RWPE1 (cell line): ENCODE measurements around the gene MEG3.

ENCODE experiments used
- CTCF ChIA-PET: fragments of 350-600 bp; sonication (Branson Sonifier 250); formaldehyde crosslinking; extraction: SDS; loops from one replicate; lab custom pipeline; 2021; lab: Yijun Ruan, JAX
- POLR2A ChIA-PET: fragments of 400-600 bp; formaldehyde crosslinking; extraction: SDS; loops from one replicate; lab custom pipeline; 2020; ENCODE audit warnings: antibody characterized with exemption; ENCODE audit not compliant: low non-redundant PET; lab: Yijun Ruan, JAX
- DNase-seq: peaks from one replicate; pipeline ENCODE4 v3.0.0; 2012; ENCODE audit warnings: low spot score
- H3K27ac ChIP-seq: fragments of 450-650 bp; 2 replicates; pipeline ENCODE4 v1.5.1; 2017
- CTCF ChIP-seq: fragments of 450-650 bp; conservative IDR thresholded peaks from 2 replicates; pipeline ENCODE4 v1.5.1; 2017; ENCODE audit warnings: low read depth, mild to moderate bottlenecking

Gene MEG3

GRCh38 chr14:100885617-100886016 is 59.7 kb downstream of the MEG3 start:
- CTCF ChIA-PET: no interaction called here
- POLR2A ChIA-PET: no interaction called here
- DNase-seq: no peak
- TF ChIP-seq CTCF: no peak
- H3K27ac ChIP-seq: no peak overlapping the region

- POLR2A ChIA-PET: no interaction called here
- no peak for DNase-seq
- CTCF ChIA-PET: no interaction called here
- no peak overlapping the region for H3K27ac ChIP-seq
- no peak for TF ChIP-seq CTCF
Measured at GRCh38 chr14:100887728-100888335, 61.9 kb downstream of the MEG3 start.

- H3K27ac ChIP-seq: no peak overlapping the region
- DNase-seq: no peak
- ChIA-PET POLR2A (no interaction called here), CTCF (no interaction called here)
- no peak for TF ChIP-seq CTCF
Measured at GRCh38 chr14:100888789-100889315, 62.9 kb downstream of the MEG3 start.

GRCh38 chr14:100889641-100890040 is 63.7 kb downstream of the MEG3 start:
- TF ChIP-seq CTCF: no peak
- POLR2A ChIA-PET: interaction anchor here (0.6 kb wide), 1 partner anchor 56 kb away, joined by 9 read pairs; no protein-coding TSS in a partner anchor
- H3K27ac ChIP-seq: no peak overlapping the region
- no peak for DNase-seq
- CTCF ChIA-PET: no interaction called here

GRCh38 chr14:100890061-100890850 is 64.3 kb downstream of the MEG3 start:
- POLR2A ChIA-PET: interaction anchor here (0.6 kb wide), 1 partner anchor 57 kb away, joined by 9 read pairs; no protein-coding TSS in a partner anchor
- no peak for TF ChIP-seq CTCF
- no peak for DNase-seq
- H3K27ac ChIP-seq: no peak overlapping the region
- CTCF ChIA-PET: interaction anchor here (0.6 kb wide), 1 partner anchor 240 kb away, joined by 3 read pairs; no protein-coding TSS in a partner anchor

GRCh38 chr14:100891051-100891450 is 65.1 kb downstream of the MEG3 start:
- no peak for DNase-seq
- ChIA-PET CTCF (no interaction called here), POLR2A (no interaction called here)
- no peak overlapping the region for H3K27ac ChIP-seq
- TF ChIP-seq CTCF: no peak
